HG03159 (cell line): ENCODE data around the gene PTGDR.

Experiments
- ATAC-seq: cut with Tn5 transposase; IDR thresholded peaks from one replicate; pipeline ENCODE4 v1.9.1; 2021; ENCODE audit warnings: mild to moderate bottlenecking, moderate library complexity; ENCODE audit not compliant: unreplicated experiment

The PTGDR gene, protein sequence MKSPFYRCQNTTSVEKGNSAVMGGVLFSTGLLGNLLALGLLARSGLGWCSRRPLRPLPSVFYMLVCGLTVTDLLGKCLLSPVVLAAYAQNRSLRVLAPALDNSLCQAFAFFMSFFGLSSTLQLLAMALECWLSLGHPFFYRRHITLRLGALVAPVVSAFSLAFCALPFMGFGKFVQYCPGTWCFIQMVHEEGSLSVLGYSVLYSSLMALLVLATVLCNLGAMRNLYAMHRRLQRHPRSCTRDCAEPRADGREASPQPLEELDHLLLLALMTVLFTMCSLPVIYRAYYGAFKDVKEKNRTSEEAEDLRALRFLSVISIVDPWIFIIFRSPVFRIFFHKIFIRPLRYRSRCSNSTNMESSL

GRCh38 chr14:52267501-52268278 is at the start of gene PTGDR:
PTGDR (plus strand) TSS chr14:52267698; CDS start chr14:52267815, 117 bp downstream.
- no peak for ATAC-seq

- no peak for ATAC-seq
These were observed 47.9 kb upstream of the PTGDR start for GRCh38 chr14:52219488-52220084.

DNA sequence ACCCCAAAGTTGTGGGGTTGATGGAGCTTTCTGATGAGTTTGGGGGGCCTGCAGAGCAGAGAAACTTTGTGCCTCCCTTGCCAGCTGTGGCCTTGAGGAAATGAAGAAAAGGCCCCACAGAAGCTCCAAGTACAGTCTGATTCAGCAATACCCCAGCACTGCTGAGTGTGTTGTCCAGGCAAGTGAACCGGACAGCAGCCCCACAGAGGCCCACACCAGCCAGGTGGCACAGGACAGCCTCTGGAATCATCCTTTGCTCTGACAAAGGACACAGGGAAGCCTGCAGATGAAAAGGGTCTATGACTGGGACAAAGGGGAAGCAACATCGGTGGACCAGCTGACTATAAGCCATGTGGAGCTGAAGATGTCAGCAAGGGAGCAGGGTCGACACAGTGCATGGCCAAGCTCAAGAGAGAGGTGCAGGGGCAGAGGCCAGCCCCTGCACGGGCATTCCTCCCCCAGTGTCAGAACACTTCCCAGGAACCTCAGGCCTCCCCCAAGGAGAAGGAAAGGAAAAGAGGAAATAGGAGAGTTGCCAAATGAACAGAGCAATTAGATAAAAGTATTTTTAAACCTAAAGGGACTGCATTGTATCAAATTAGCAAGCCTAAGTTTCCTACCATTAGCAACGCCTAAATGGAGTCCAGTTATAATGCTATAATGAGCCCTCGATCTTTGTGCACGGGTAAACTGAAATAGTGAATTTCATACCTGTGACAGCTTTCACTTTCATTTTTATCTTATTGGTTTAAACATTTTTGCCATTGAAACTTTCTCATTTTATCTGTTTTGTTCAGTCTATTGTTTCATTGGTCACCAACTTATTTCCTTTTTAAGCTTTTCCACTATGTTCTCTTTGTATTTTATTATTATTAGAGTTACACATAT is 46.3 kb upstream of the PTGDR start:
- ATAC-seq, result no peak

- ATAC-seq, result no peak
These were observed 44.6 kb upstream of the PTGDR start for GRCh38 chr14:52222901-52223300.

DNA sequence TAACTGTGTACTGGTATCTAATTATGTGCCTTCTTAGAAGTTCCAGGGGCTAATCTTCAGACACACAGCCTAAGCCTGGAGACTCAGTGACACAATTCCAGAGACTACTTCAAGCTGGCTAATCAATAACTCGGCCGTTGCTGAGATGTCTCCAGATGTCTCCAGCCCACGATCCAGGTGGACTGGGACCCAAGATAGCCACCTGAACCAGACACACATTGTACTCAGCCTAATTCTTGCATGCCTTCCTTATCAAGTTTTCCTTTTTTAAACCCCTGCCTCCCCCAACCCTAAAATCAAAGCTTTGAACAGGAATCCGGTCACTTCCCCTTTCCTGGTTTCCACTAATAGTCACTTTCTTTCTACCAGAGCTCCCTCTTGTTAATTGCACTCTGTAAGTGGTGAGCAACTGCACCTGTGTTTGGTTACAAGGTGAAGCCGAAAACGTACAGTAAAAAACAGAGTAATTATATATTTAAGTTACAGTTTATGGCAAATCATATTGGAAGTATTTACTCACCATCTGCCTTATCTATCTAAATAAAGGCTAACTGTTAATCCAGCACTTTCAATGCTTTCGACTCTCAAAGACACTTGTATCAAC is 39.8 kb upstream of the PTGDR start:
- ATAC-seq, result no peak

- ATAC-seq, result no peak
These were observed 33.8 kb upstream of the PTGDR start for GRCh38 chr14:52233693-52234092.

- no peak for ATAC-seq
These were observed 32.1 kb upstream of the PTGDR start for GRCh38 chr14:52235434-52235833.

DNA sequence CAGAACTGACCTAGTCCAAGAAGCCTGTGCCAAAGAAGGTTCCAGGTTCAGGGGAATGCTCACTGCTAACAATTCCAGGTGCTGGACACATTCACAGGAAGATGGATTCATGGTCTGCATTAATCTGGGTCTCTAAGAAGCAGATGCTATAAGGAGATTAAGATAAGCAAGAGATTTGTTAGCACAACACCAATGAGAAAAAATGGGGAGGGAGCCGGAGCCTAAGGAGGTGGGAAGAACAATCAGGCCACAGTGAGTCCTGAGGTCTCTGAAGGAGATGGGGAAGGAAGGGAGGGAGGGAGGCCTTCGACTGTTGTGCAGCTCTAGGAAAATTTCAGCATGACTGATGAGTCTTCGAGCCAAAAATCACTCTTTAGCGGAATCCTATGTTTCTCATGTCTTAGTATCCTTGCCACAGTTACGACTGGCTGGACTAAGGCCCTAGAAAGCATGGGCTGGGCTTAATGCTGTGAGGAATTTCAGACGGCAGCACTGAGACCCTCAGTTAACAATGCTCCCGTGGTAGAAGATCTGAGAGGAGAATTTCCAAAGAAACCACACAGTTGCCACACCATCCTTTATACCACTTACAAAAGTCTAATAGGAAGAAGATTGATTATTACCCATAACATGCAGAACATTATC is 31.5 kb upstream of the PTGDR start:
- ATAC-seq, result no peak

GRCh38 chr14:52238682-52239081 is 28.8 kb upstream of the PTGDR start:
- no peak for ATAC-seq

DNA sequence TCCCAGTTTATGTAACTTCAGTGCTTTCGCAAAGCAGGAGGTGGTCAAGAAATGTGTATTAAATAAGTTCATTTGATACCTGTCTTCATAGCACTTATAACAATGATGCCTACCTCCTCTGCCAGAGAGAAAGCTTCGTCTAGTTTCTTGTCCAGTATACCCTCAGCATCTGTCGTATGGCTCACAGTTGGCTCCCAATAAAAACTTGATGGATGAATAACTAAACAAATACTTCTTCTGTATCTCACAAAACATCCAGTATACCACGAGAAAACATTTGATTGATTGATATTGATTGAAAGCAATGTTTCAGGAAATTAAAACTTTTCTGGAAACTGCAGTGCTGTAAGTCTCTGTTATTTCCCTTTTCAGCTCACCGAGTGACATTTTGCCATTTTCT is 26.9 kb upstream of the PTGDR start:
- no peak for ATAC-seq

DNA sequence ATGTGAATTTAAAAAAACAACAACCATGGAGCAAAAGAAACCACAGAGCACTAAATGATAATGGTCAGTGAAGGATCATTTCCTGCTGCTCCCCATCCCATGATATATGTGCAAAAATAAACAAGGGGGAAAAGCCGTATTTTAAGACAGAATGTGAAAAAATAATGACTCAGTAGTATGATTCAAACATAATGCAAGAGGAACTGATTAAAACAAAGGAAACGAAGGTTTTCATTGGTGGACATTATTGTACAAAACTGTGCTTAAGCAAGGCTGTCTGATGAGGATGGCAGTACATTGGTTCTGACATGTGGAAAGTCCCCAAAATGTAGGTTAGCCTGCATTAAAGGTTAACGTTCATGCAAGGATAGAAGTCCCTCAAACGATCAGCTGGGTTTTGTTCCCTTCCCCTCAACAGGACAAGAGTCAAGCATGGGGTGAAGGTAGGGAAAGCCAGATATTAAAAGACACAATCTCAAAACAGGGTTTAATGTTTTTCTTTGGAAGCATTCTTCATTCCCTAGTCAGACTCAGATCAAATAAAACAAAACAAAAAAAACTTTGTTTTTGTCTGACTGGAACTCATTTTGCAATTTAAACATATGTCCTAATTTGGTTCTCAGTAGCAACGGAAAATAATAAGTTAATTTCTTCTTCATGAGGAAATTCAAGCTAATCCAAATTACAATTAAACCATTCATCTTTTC is 26.3 kb upstream of the PTGDR start:
- no peak for ATAC-seq

DNA sequence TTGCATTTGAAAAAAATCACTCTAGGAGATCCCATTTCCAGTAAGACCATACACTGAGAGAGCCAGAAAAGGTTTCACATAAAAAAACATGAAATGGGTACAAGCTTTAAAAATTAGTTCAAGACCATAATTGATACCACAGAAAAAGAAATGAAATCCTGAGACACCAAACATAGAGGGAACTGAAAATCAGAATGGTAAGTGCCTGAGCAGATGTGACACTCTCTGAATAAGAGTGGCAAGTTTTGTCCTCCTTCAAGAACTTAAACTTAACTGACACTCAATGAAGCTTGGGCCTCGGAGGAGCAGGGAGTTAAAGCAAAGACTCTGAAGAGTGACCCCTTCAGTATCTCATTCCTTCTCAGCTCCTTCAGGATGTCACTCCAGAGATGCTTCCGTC is 23.2 kb upstream of the PTGDR start:
- ATAC-seq, result peak; percentile 80

GRCh38 chr14:52244997-52245396 is 22.5 kb upstream of the PTGDR start:
- ATAC-seq, result peak; percentile 33

GRCh38 chr14:52248057-52248456 is 19.4 kb upstream of the PTGDR start:
- no peak for ATAC-seq

DNA sequence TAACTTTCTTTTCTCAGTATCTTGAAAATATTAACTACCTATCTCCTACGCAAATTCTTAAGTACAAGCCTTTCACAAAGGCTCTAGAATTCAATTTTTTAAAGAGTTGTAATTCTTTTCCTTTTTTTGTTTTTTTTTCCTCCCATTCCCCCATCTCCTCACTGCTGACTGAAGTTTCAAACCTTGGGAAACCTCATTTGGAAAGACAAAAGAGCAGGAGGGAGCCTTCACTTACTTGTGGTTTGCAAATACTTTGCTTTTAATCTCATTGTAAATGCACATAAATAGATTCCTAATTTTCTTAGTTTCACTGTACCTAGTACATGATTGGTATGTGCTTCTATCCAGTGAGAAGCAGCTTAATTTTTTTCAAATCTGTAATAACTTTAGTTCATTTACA is 15.8 kb upstream of the PTGDR start:
- no peak for ATAC-seq

- no peak for ATAC-seq
These were observed 14.0 kb upstream of the PTGDR start for GRCh38 chr14:52253503-52253902.

- ATAC-seq, result no peak
These were observed 13.4 kb upstream of the PTGDR start for GRCh38 chr14:52254086-52254485.

GRCh38 chr14:52258783-52259182 is 8.7 kb upstream of the PTGDR start:
- ATAC-seq, result no peak

GRCh38 chr14:52259434-52259833 is 8.1 kb upstream of the PTGDR start:
- ATAC-seq, result no peak
